GM18526 (cell line): Measurements from ENCODE around the gene ACSM5.
"Not testable (repeated sequence)": the region's sequence is repeated elsewhere in the genome, so short reads cannot be mapped to it uniquely, and the experiment has no call there.

Source experiments
- POLR2A ChIP-seq: IDR thresholded peaks from 3 replicates; pipeline ENCODE4 v1.6.1; 2011; ENCODE audit not compliant: insufficient read length; ENCODE audit errors: extremely low read depth

Gene ACSM5

DNA sequence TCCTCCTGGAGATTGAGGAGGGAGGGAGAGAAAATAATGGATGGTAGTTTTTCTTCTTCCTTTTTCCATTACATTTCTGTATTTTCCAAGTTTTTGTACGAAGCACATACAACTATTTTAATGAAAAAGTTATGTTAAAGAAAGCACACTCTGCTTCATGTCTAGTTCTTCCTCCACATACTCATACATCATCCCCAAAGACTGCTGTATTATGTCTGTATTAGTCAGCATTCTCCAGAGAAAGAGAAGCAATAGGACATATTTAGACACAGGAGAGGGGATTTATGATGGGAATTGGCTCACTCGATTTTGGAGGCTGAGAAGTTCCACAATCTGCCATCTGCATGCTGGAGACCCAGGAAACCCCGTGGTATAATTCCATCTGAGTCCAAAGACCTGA, 31.9 kb downstream of the ACSM5 start:
- TF ChIP-seq POLR2A = no peak

GRCh38 chr16:20451364-20451763, 42.0 kb downstream of the ACSM5 start, which contains the start of gene ACSM2A:
ACSM2A (plus strand) TSS chr16:20451521; CDS start chr16:20460115, 8,594 bp downstream.
- not testable (repeated sequence) for TF ChIP-seq POLR2A

GRCh38 chr16:20484726-20485125, 75.4 kb downstream of the ACSM5 start:
- TF ChIP-seq POLR2A = no peak

DNA sequence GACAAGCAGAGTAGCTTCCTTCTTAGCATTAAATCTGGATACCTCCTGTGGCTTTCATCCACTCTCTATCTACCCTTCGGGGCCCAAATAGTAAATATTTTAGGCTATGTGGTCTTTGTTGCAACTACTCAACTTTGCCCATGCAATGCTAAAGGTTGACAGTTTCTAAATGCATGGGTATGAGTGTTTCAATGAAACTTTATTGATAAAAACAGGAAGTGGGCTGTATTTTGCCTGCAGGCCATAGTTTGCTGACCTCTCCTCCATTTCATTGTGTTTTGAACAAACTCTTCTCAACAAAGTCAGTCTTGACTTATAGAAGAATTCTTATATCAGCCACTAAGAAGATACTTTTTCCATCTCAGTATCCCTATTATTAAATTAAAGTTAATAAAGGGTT, 76.1 kb downstream of the ACSM5 start:
- no peak for TF ChIP-seq POLR2A
